HFFc6 (cell line): ENCODE measurements around the gene MSH2. TPM values are rescaled to one million over a fixed set of nuclear protein-coding genes. Genes with fewer than 3 reads are reported as not detected.

Experiments used
- DNase-seq: peaks from one replicate; pipeline ENCODE4 v3.0.0-alpha.2; 2018
- H3K27ac Mint-ChIP-seq: 2 replicates; pipeline ENCODE4 v1.8.0; 2020; ENCODE audit warnings: mild to moderate bottlenecking, mixed read lengths
- H3K27me3 Mint-ChIP-seq: 2 replicates; pipeline ENCODE4 v1.8.0; 2021; ENCODE audit warnings: mild to moderate bottlenecking, moderate library complexity, mixed read lengths; ENCODE audit not compliant: insufficient read depth
- H3K36me3 Mint-ChIP-seq: 2 replicates; pipeline ENCODE4 v1.8.0; 2021; ENCODE audit warnings: low read depth, mixed read lengths
- H3K4me1 Mint-ChIP-seq: 2 replicates; pipeline ENCODE4 v1.8.0; 2020; ENCODE audit warnings: low read depth, mixed read lengths
- H3K4me3 Mint-ChIP-seq: 2 replicates; pipeline ENCODE4 v1.8.0; 2020; ENCODE audit warnings: mild to moderate bottlenecking, moderate library complexity, mixed read lengths
- H3K9me3 Mint-ChIP-seq: 2 replicates; pipeline ENCODE4 v1.8.0; 2020; ENCODE audit warnings: mild to moderate bottlenecking, mixed read lengths
- total RNA-seq, 6 experiments: library from RNA; stranded (reverse); fragmentation: NEBNext Ultra II Directional; extraction: Animal tissue kit (Norgen Biotek cat#: 25700); gene quantifications; 2 replicates in 1 of 6; 3 replicates in 5 of 6; pipeline ENCODE4 v1.2.3, GENCODE V29; 2021
- TF ChIP-seq, protein P1 (sequence below): fragments of 200-600 bp; sonication (generic); IDR thresholded peaks from 2 replicates; pipeline ENCODE4 v1.5.0; 2021; ENCODE audit warnings: antibody characterized with exemption, mild to moderate bottlenecking

The MSH2 gene
- total RNA-seq, 6 experiments from 2014 or later: 14.4 to 22.0 (median 20.5) TPM

DNA sequence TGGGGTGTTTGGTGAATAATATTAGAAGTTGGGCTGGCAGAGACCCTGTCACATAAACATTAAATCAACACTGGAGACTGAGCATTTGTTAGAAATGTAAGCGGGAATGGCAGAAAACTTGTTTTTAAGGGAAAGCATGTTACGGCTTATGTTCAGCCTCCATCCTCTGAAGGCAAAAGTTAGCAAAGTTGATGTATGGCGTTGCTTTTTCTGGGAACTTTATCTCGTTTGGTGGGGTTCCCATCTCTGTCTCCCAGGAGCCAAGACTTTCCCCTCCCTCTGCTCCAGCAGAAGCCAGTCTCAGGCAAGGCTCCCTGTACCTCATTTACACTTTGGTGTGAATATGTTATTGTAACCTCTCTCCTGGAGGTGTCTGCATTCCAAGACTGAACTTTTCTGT, 105.1 kb downstream of the MSH2 start:
- Mint-ChIP-seq H3K36me3 (peaks cover 4% of the 10 kb centered on the region; the same call in 1 of the 2 replicates), H3K4me1 (peaks cover 7% of the 10 kb centered on the region), H3K4me3 (no peak overlapping the region), H3K27ac (no peak overlapping the region), H3K9me3 (peaks cover 16% of the 10 kb centered on the region), H3K27me3 (peaks cover 25% of the 10 kb centered on the region)
- DNase-seq: no peak
- TF ChIP-seq, protein P1, sequence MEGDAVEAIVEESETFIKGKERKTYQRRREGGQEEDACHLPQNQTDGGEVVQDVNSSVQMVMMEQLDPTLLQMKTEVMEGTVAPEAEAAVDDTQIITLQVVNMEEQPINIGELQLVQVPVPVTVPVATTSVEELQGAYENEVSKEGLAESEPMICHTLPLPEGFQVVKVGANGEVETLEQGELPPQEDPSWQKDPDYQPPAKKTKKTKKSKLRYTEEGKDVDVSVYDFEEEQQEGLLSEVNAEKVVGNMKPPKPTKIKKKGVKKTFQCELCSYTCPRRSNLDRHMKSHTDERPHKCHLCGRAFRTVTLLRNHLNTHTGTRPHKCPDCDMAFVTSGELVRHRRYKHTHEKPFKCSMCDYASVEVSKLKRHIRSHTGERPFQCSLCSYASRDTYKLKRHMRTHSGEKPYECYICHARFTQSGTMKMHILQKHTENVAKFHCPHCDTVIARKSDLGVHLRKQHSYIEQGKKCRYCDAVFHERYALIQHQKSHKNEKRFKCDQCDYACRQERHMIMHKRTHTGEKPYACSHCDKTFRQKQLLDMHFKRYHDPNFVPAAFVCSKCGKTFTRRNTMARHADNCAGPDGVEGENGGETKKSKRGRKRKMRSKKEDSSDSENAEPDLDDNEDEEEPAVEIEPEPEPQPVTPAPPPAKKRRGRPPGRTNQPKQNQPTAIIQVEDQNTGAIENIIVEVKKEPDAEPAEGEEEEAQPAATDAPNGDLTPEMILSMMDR: no peak

DNA sequence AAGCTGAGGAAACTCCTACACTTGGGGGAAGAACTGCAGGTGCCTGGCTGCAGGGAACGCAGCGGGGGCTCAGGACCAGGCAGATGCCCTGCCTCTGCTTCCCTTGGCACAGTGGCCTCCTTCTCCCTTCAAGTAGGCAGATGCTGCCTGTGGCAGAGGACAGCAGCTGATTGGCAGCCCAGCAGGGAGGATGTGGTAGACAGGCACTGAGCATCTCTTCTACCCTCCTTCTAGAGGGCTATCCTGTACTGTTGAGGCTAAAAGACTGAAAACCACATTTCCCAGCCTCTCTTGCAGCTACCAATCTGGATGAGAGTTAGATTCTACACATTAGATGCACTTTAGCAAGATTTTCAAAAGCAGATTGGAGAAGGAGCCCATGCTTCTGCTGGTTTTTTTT, 105.7 kb downstream of the MSH2 start:
- Mint-ChIP-seq H3K4me3 (no peak overlapping the region), H3K4me1 (peaks cover 7% of the 10 kb centered on the region), H3K36me3 (peaks cover 4% of the 10 kb centered on the region; the same call in 1 of the 2 replicates), H3K27me3 (peaks cover 28% of the 10 kb centered on the region), H3K9me3 (peaks cover 16% of the 10 kb centered on the region), H3K27ac (no peak overlapping the region)
- DNase-seq: no peak
- TF ChIP-seq, protein P1: no peak

DNA sequence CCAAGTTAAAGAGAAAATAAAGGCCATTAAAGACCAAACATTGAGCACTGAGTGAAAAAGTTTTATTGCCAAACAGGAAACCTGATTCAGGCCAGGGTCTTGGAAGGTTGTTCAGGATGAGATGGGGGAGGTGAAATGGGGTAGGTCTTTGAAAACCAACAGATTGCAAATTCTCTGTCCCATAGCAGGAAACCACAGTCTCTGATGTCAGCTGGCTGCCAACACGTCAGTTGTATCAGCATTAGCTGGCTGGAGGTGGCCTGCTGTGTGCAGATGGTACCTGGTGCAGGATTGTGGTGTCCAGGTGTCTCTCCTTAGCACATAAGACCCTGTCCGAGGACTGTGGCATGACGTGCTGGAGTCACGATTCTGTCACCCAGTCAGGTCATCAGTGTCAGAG, 106.3 kb downstream of the MSH2 start:
- peaks cover 7% of the 10 kb centered on the region for H3K4me1 Mint-ChIP-seq
- H3K4me3 Mint-ChIP-seq: no peak overlapping the region
- no peak for DNase-seq
- peaks cover 24% of the 10 kb centered on the region for H3K27me3 Mint-ChIP-seq
- H3K27ac Mint-ChIP-seq: no peak overlapping the region
- peaks cover 4% of the 10 kb centered on the region; the same call in 1 of the 2 replicates for H3K36me3 Mint-ChIP-seq
- H3K9me3 Mint-ChIP-seq: peaks cover 15% of the 10 kb centered on the region
- TF ChIP-seq, protein P1: no peak

DNA sequence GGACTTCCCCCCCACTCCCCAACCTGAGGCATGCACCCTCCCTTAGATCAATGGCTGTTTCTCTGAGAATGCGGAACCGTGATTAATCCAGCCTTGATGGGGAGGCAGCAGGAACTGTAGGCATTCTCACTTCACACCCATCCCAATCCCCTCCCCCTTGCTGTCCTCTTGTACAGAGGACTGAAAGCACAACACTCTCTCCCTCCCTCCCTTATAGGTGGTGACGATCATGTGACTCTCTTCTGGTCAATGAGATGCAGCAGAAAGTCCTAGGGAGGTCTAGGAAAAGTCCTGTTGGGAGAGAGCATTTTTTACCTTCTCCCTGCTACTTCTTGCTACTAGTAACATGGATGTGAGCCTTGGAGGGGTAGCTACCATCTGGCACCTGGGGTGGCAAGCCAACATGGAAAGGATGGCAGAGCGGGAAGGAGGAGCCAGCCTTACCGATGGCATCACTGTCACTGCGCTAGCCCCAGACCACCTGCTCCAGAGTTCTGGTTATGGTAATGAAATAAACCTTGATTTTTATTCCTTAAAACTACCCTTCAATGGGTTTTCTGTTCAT, 106.9 kb downstream of the MSH2 start:
- peaks cover 8% of the 10 kb centered on the region for H3K9me3 Mint-ChIP-seq
- H3K27ac Mint-ChIP-seq: no peak overlapping the region
- TF ChIP-seq, protein P1: no peak
- no peak for DNase-seq
- H3K36me3 Mint-ChIP-seq: peaks cover 4% of the 10 kb centered on the region; the same call in 1 of the 2 replicates
- no peak overlapping the region for H3K4me3 Mint-ChIP-seq
- H3K27me3 Mint-ChIP-seq: peaks cover 20% of the 10 kb centered on the region
- H3K4me1 Mint-ChIP-seq: peaks cover 7% of the 10 kb centered on the region

DNA sequence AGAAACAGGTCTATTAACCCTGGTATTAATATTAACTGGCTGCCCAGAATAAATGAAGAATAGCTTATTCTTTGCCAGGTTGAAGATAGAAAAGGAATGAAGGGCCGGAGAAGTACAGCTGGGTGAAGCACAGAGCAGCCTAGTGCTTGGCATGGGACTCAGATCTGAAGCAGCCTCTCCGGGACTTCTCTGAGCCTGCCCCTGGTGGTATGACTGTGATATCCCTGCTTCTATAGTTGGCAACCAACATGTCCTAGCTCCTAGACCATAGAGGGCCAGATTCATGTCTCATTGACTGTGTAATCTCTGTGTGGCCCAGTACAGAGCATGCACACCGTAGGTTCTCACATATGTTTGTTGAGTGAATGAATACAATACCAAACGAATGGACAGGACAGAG, 107.8 kb downstream of the MSH2 start:
- Mint-ChIP-seq H3K27me3 (peaks cover 21% of the 10 kb centered on the region), H3K9me3 (0 out of 2 replicates have a peak, but pooled peaks cover under 1% of the 10 kb centered on the region), H3K27ac (no peak overlapping the region), H3K4me3 (no peak overlapping the region), H3K4me1 (peaks cover 7% of the 10 kb centered on the region), H3K36me3 (no peaks in the 10 kb centered on the region)
- peak; percentile 15 for DNase-seq
- TF ChIP-seq, protein P1: peak; percentile 23; the same call in 1 of the 2 replicates
